HG02870 (cell line): ENCODE measurements around the gene GNAI3.

Source experiments
- ATAC-seq: cut with Tn5 transposase; IDR thresholded peaks from one replicate; pipeline ENCODE4 v1.9.1; 2021; ENCODE audit warnings: mild to moderate bottlenecking, moderate library complexity; ENCODE audit not compliant: unreplicated experiment

Gene GNAI3

GRCh38 chr1:109634771-109635750, 86.6 kb downstream of the GNAI3 start:
- no peak for ATAC-seq

DNA sequence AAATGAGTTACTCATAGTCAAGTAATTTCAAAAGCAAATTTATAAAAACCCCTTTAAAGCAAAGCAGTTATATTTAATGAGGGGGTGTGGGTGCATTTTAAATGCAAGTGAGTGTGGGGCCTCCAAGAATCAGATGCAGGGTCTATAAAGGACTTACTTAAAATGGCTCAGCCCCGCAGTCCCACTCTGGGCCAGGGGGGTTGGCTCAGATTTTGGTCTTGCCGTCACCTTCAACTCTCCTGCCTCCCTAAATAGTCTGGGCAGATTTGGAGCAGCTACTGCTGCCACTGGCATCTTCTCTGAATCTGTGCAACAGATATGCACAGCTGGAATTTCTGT, 87.4 kb downstream of the GNAI3 start:
- no peak for ATAC-seq

DNA sequence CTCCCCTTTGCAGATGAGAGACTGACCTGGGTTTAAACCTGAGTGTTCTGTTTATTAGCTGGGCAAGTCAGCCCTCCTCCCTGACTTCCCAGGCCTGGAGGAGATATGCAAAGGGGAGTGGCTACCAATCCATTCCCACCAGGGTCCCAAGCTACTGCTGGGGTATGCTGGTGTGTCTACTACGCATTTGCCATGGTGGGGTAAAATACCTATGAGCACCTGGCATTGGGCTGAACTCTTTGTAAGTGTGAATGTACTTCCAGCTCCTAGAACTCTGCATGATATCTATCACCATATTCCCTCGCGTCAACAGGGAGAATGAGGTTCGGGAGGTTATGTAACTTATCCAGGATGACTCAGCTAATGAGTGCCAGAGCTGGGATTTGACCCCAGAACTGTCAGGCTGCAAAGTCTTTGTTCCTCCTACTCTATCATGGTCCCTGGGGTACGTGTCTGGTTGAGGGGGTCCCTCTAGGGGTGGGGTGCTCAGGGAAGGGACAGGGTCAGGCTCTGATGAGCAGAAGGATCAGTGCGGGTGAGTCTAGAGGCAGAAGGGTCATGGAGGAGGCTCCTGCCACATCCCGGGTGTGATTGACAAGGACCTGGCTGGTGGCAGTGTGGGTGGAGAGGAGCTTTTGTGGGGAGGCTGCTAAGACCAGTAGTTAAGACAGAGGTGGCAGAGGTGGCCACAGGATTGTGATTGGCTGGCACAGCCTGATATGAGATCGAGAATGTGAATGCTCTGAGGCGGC, 88.0 kb downstream of the GNAI3 start:
- no peak for ATAC-seq

GRCh38 chr1:109637446-109637845, 89.0 kb downstream of the GNAI3 start:
- ATAC-seq, result no peak

GRCh38 chr1:109639063-109639840, 90.8 kb downstream of the GNAI3 start:
- ATAC-seq, result no peak

- ATAC-seq, result no peak
Observed at GRCh38 chr1:109639841-109640184, 91.4 kb downstream of the GNAI3 start.

DNA sequence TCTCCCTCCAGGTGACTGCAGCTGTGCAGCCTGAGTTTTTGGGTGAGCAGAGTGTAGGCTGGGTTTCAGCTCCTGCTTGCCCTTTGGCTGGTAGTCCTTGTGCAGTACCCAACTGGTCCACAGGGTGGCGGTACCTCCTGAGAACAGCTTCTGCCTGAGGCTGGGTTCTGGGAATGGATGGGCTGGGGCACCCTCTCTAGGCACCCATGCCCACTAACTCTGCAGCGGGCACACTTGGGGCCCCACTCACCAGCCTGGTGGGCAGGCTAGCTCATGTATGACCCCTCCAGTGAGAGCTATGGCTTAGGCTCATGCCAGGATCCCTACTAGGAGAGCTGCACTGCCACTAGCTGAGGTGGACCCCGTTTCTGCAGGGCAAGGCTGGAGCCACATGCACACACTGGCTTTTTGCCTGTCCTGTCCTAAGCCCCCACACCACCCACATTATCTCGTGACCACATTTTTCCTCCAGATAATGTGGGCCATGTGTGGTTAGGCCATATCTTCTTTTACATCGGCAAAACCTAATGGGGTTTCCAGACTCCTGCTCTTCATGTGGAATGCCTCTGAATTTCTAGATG, 92.0 kb downstream of the GNAI3 start:
- no peak for ATAC-seq

- ATAC-seq, result no peak
Observed at GRCh38 chr1:109641078-109641740, 92.8 kb downstream of the GNAI3 start.

DNA sequence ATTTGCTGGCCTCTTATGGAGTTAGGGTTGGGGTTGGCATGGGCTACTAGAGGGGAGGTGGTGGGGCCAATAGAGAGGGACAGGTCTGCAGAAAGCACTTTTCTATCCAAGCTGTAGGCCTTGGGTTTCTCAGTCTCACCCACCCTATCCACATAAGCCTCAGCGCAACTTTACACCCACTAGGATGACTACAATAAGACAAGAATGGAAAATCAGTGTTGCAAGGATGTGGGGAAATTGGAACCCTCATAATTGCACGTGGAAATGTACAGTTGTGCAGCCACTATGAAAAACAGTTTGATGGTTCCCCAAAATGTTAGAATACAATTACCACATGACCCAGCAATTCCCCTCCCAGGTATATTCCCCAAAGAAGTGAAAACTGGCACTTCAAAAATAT, 93.4 kb downstream of the GNAI3 start:
- ATAC-seq, result no peak

GRCh38 chr1:109642626-109643025, 94.2 kb downstream of the GNAI3 start:
- no peak for ATAC-seq

- ATAC-seq, result peak; percentile 77
Observed at GRCh38 chr1:109643385-109644230, 95.2 kb downstream of the GNAI3 start.

DNA sequence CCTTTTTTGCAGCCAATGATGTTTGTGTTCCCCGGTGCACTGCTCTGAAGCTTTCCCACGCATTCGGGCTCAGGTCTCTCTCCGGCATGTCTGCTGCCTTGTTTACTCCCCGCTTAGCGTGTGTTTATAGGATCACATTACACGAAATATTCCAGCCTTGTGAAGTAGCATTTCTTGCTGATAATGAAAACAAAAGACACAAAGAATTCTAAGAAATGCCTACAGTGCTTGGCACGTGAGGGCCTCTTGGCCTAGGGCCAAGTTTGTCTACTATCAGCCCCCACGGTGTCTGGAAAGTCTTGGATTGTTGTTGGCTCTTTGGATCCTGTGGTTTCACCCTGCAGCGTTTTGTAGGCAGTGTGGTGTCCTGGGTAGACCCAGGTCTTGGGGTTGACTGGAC, 96.3 kb downstream of the GNAI3 start:
- ATAC-seq, result no peak

GRCh38 chr1:109649491-109649914, 101.1 kb downstream of the GNAI3 start:
- ATAC-seq, result no peak

DNA sequence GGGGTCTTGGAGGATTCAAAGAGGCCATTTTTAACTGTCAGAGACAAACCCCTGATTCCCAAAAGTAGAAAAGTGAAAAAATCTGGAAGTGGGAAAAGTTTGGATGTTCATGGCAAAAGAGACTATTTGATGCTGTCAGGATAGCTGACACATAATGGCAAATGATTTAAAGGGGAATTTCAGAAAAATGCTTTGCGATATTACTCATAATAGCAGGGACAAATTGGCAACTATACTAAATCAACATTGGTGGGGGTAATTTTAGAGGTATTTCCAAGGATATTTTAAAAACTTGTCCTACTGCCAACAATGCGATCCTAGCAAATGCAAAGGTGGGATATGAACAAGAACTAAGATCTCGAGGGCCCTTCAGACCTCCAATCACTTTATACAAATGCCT, 102.2 kb downstream of the GNAI3 start:
- ATAC-seq, result no peak

DNA sequence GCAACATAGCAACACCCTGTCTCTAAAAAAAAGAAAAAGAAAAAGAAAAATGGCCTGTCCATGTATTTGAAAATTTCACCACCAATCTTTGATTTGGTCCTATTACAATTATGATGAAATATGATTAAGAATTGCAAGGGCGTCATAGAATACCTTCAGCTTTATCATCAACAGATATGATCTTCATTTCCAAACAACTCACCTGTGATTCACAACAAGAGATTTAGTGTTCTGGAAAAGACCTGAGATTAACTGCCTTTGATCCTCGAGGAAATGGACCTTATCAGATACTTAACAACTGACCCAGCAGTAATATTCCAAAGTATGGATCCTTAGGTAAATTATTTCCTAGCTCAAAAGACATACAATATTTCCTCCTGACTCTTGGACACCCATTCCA, 104.0 kb downstream of the GNAI3 start:
- no peak for ATAC-seq

DNA sequence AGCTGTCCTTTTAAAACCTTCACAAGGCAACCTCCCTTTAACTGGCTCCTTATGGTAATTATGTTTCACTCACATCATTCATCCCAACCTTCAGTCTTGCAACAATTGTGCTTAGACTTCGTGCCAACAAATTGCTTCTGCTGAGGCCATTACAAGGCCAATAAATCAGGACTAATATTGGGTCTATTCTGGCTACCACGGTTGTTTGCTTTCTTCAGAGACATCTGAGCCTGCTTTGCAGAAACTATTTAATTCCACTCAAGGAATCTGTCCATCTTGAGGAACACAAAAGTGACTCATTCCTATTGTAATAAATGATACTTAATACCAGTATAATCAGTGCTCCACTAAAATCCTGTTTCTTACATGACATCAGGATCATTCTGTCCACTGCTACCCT, 104.9 kb downstream of the GNAI3 start:
- ATAC-seq, result no peak

DNA sequence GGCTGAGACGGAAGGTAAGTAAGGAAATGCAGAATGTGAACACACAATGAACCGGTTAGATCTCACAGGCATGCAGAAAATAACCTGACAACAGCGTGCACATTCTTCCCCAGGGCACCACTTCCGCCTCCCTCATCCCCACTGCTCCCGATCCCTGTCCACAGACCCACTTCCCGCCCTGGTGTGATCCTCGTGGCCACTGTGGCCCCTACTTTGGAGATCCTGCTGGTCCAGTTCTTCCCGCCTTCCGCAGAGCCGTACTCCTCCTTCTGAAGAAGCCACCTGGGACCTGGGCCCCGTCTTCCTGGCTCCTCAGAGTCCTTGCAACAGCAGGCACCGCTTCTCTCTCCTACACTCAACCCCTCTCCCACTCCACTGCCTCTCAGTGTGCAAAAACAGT, 106.1 kb downstream of the GNAI3 start:
- no peak for ATAC-seq

DNA sequence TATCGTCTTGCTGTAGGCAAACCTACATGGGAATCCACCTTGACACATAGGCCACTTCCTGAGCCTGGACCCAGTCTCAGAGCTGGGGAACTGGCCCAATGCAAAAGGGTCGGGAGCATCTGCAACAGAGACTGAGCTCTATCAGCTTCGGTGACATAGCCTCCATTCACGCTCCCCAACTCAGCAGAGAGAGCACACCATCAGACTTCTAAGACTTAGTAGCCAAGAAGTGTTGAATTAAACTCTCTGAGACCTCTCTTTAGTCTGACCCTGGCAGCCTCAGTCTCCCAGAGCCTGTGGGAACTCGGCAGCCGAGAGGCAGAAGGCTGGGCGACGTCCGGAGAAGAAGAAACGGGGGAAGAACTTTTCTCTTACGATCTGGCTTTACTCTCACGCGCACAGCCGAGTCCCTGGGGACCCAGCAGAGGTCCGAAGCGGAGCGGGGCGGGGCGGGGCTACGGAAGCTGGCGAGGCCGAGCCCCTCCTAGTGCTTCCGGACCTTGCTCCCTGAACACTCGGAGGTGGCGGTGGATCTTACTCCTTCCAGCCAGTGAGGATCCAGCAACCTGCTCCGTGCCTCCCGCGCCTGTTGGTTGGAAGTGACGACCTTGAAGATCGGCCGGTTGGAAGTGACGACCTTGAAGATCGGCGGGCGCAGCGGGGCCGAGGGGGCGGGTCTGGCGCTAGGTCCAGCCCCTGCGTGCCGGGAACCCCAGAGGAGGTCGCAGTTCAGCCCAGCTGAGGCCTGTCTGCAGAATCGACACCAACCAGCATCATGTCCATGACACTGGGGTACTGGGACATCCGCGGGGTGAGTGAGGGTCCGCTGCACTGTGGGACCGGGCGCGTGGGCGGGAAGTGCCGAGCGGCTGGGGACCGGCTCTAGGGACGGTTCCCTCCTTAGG, 107.5 kb downstream of the GNAI3 start, which contains the start of gene GSTM4:
TSS of gene GSTM4 (plus strand) at position 485 of the 905 bp plus-strand sequence. CDS start at position 776, 291 bp downstream.
- peak; percentile 89 for ATAC-seq
